Measurements from ENCODE around the gene SUV39H1. TPM values are rescaled to one million over a fixed set of nuclear protein-coding genes. Genes with fewer than 3 reads are reported as not detected.
"Not testable (repeated sequence)": the region's sequence is repeated elsewhere in the genome, so short reads cannot be mapped to it uniquely, and the experiment has no call there.

Gene SUV39H1
- total and polyA plus RNA-seq, 2 donors (not counting 1 experiment from before 2014, with no cell fraction given) = 6.7 to 9.5 TPM

DNA sequence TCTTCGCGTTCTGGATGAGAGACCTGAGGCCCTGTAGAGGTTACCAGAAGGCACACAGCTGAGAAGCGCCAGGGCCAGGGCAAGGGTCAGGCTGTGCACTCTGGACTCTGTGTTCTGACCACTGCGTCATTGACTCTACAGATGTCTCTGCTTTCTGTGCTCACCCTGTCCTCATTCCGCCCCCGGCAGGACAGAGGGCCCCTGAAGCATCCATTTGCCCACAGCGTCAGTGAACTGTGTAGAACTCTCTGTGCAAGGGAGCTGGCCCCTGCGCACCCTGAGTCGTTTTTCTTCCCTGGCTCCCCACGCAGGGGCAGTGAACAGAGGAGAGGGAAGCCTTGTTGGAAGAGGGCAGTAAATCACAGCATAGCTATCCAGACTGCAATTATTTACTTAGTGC is 19.0 kb upstream of the SUV39H1 start:
- peaks cover 25% of the 10 kb centered on the region for H3K4me1 Mint-ChIP-seq
- no peak overlapping the region for H3K27ac ChIP-seq (ENCODE audit: low read length in 2 of 2)

DNA sequence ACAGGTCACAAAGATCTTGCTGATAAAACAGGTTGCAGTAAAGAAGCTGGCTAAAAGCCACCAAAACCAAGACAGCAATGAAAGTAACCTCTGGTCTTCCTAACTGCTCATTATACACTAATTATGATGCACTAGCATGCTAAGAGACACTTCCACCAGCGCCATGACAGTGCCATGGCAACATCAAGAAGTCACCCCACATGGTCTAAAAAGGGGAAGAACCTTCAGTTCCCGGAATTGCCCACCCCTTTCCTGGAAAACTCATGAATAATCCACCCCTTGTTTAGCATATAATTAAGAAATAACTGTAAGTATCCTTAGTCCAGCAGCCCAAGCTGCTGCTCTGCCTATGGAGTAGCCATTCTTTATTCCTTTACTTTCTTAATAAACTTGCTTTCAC is 16.1 kb upstream of the SUV39H1 start:
- H3K36me3 ChIP-seq (replicated peaks in 1 of 2; ENCODE audit: control extremely low read depth in 1 of 2, control insufficient read depth in 1 of 2, extremely low read depth in 1 of 2, insufficient read depth in 2 of 2, low read length in 1 of 2); ATAC-seq (ENCODE audit: low read depth); H3K9me3 Mint-ChIP-seq (ENCODE audit: insufficient read depth); H3K9me3 ChIP-seq (ENCODE audit: control extremely low read depth in 1 of 3, control insufficient read depth in 2 of 3, insufficient read depth in 1 of 3, low read length in 2 of 3); POLR2A ChIA-PET; DNase-seq; H3K4me3 ChIP-seq (ENCODE audit: control extremely low read depth in 1 of 5, extremely low read depth in 1 of 5, insufficient read depth in 1 of 5, low read depth in 2 of 5, low read length in 4 of 5); CTCF ChIA-PET; H4K20me1 ChIP-seq (ENCODE audit: control insufficient read depth, insufficient read depth, low read length, poor library complexity, severe bottlenecking); H3K9ac ChIP-seq (ENCODE audit: low read length); H3K27me3 ChIP-seq (replicated peaks in 1 of 4; ENCODE audit: control extremely low read depth in 1 of 4, control insufficient read depth in 3 of 4, insufficient read depth in 4 of 4, low read length in 3 of 4); H3K27ac ChIP-seq (ENCODE audit: low read length in 2 of 2); H3K4me2 ChIP-seq (replicated peaks; ENCODE audit: low read depth, low read length, poor library complexity, severe bottlenecking); intact Hi-C loops (cut with micrococcal nuclease); H3K27me3 Mint-ChIP-seq; H3K4me3 Mint-ChIP-seq; H2AFZ ChIP-seq (ENCODE audit: insufficient read depth, low read depth, low read length, poor library complexity, severe bottlenecking); H3K27ac Mint-ChIP-seq: not testable (repeated sequence)
- no CpG with 5 or more reads among the region's 2 CpGs for WGBS (ENCODE audit: insufficient coverage)
- H3K4me1 Mint-ChIP-seq = peaks cover 48% of the 10 kb centered on the region
- Histone ChIP-seq H3K79me2 (ENCODE audit: control insufficient read depth, insufficient read depth, low read length) (peaks cover 36% of the 10 kb centered on the region), H3K4me1 (ENCODE audit: control insufficient read depth in 2 of 2, insufficient read depth in 2 of 2, low read length in 2 of 2) (peaks cover 18 to 45% of the 10 kb centered on the region in 2 donors)

More for the DNA sequence above, 19.0 kb upstream of the SUV39H1 start:
- Histone ChIP-seq H2AFZ (ENCODE audit: insufficient read depth, low read depth, low read length, poor library complexity, severe bottlenecking) (no peak overlapping the region), H3K4me2 (replicated peaks; ENCODE audit: low read depth, low read length, poor library complexity, severe bottlenecking) (peak overlapping the region; percentile 81), H3K36me3 (replicated peaks in 1 of 2; ENCODE audit: control extremely low read depth in 1 of 2, control insufficient read depth in 1 of 2, extremely low read depth in 1 of 2, insufficient read depth in 2 of 2, low read length in 1 of 2) (no peaks in the 10 kb centered on the region), H3K9ac (ENCODE audit: low read length) (no peak overlapping the region), H4K20me1 (ENCODE audit: control insufficient read depth, insufficient read depth, low read length, poor library complexity, severe bottlenecking) (no peaks in the 10 kb centered on the region), H3K9me3 (ENCODE audit: control extremely low read depth in 1 of 3, control insufficient read depth in 2 of 3, insufficient read depth in 1 of 3, low read length in 2 of 3) (no peaks in the 10 kb centered on the region), H3K27me3 (replicated peaks in 1 of 4; ENCODE audit: control extremely low read depth in 1 of 4, control insufficient read depth in 3 of 4, insufficient read depth in 4 of 4, low read length in 3 of 4) (no peaks in the 10 kb centered on the region), H3K4me3 (ENCODE audit: control extremely low read depth in 1 of 5, extremely low read depth in 1 of 5, insufficient read depth in 1 of 5, low read depth in 2 of 5, low read length in 4 of 5) (no peak overlapping the region), H3K4me1 (ENCODE audit: control insufficient read depth in 2 of 2, insufficient read depth in 2 of 2, low read length in 2 of 2) (peaks cover 0 to 26% of the 10 kb centered on the region in 2 donors), H3K79me2 (ENCODE audit: control insufficient read depth, insufficient read depth, low read length) (peaks cover 10% of the 10 kb centered on the region)
- TF ChIP-seq, protein P1, sequence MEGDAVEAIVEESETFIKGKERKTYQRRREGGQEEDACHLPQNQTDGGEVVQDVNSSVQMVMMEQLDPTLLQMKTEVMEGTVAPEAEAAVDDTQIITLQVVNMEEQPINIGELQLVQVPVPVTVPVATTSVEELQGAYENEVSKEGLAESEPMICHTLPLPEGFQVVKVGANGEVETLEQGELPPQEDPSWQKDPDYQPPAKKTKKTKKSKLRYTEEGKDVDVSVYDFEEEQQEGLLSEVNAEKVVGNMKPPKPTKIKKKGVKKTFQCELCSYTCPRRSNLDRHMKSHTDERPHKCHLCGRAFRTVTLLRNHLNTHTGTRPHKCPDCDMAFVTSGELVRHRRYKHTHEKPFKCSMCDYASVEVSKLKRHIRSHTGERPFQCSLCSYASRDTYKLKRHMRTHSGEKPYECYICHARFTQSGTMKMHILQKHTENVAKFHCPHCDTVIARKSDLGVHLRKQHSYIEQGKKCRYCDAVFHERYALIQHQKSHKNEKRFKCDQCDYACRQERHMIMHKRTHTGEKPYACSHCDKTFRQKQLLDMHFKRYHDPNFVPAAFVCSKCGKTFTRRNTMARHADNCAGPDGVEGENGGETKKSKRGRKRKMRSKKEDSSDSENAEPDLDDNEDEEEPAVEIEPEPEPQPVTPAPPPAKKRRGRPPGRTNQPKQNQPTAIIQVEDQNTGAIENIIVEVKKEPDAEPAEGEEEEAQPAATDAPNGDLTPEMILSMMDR (IDR thresholded peaks at IDR 0.05) = no peak
- TF ChIP-seq EZH2 (IDR thresholded peaks at IDR 0.05; ENCODE audit: borderline replicate concordance, insufficient read depth, low read depth, low read length, poor library complexity, severe bottlenecking) = no peak
- intact Hi-C loops (cut with micrococcal nuclease) = loop anchor here (2.0 to 10.0 kb wide), 2 partner anchors 59 to 257 kb away; no protein-coding TSS in a partner anchor
- ATAC-seq (ENCODE audit: low read depth) = no peak
- ChIA-PET POLR2A (no interaction called here), CTCF (no interaction called here)
- H3K27me3 Mint-ChIP-seq = no peaks in the 10 kb centered on the region
- H3K27ac Mint-ChIP-seq = peak overlapping the region; percentile 93
- no peak for DNase-seq
- peak overlapping the region; percentile 91 for H3K4me3 Mint-ChIP-seq
- H3K9me3 Mint-ChIP-seq (ENCODE audit: insufficient read depth) = no peaks in the 10 kb centered on the region
- 65% methylated on average over 5 of the region's 10 CpGs for WGBS (ENCODE audit: insufficient coverage)

DNA sequence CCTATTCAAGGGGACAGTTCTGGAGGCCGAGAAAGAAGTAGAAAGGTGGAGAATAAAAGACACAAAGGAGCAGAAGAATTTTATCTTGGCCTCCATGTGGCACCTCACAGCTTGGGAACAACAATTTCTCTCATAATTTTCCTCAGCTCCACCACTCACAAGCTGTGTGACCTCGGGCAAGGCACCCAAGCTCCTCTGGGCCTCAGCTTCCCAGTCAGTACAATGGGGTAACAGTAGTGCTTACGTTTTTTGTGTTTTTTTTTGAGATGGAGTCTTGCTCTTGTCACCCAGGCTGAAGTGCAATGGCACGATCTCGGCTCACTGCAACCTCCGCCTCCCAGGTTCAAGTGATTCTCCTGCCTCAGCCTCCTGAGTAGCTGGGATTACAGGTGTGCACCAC is 15.6 kb upstream of the SUV39H1 start:
- ATAC-seq (ENCODE audit: low read depth); POLR2A ChIA-PET; DNase-seq; H3K27ac Mint-ChIP-seq; H3K27me3 ChIP-seq (replicated peaks in 1 of 4; ENCODE audit: control extremely low read depth in 1 of 4, control insufficient read depth in 3 of 4, insufficient read depth in 4 of 4, low read length in 3 of 4); H3K9me3 ChIP-seq (ENCODE audit: control extremely low read depth in 1 of 3, control insufficient read depth in 2 of 3, insufficient read depth in 1 of 3, low read length in 2 of 3); H3K9me3 Mint-ChIP-seq (ENCODE audit: insufficient read depth); H3K9ac ChIP-seq (ENCODE audit: low read length); H3K36me3 ChIP-seq (replicated peaks in 1 of 2; ENCODE audit: control extremely low read depth in 1 of 2, control insufficient read depth in 1 of 2, extremely low read depth in 1 of 2, insufficient read depth in 2 of 2, low read length in 1 of 2); H4K20me1 ChIP-seq (ENCODE audit: control insufficient read depth, insufficient read depth, low read length, poor library complexity, severe bottlenecking); H3K27ac ChIP-seq (ENCODE audit: low read length in 2 of 2); H3K4me3 ChIP-seq (ENCODE audit: control extremely low read depth in 1 of 5, extremely low read depth in 1 of 5, insufficient read depth in 1 of 5, low read depth in 2 of 5, low read length in 4 of 5); CTCF ChIA-PET; H2AFZ ChIP-seq (ENCODE audit: insufficient read depth, low read depth, low read length, poor library complexity, severe bottlenecking); H3K4me2 ChIP-seq (replicated peaks; ENCODE audit: low read depth, low read length, poor library complexity, severe bottlenecking); H3K4me3 Mint-ChIP-seq; intact Hi-C loops (cut with micrococcal nuclease); H3K27me3 Mint-ChIP-seq: not testable (repeated sequence)
- no CpG with 5 or more reads among the region's 6 CpGs for WGBS (ENCODE audit: insufficient coverage)
- peaks cover 52% of the 10 kb centered on the region for H3K4me1 Mint-ChIP-seq
- Histone ChIP-seq H3K4me1 (ENCODE audit: control insufficient read depth in 2 of 2, insufficient read depth in 2 of 2, low read length in 2 of 2) (peaks cover 23 to 45% of the 10 kb centered on the region in 2 donors), H3K79me2 (ENCODE audit: control insufficient read depth, insufficient read depth, low read length) (peaks cover 40% of the 10 kb centered on the region)
